K562 (cell line): ENCODE results near the gene UBE2O. TPM values are rescaled to one million over a fixed set of nuclear protein-coding genes. Genes with fewer than 3 reads are reported as not detected.
A peak's percentile ranks its signal among the peaks of the same experiment; 100 is the strongest.

Source experiments
- ARNT ChIP-seq, 2 experiments: fragments of 450-650 bp; IDR thresholded peaks; 2 replicates each; pipeline ENCODE4 v1.6.1; 2016; ENCODE audit warnings: mild to moderate bottlenecking in 1 of 2
- CBX2 ChIP-seq: fragments of 200-600 bp; sonication (generic); IDR thresholded peaks from one replicate; pipeline ENCODE4 v1.6.1; 2012; ENCODE audit warnings: mild to moderate bottlenecking, low read length, inconsistent platforms; ENCODE audit not compliant: insufficient read depth, poor library complexity, severe bottlenecking
- CREB1 ChIP-seq, 2 experiments: sonication (generic) in 1 of 2; formaldehyde crosslinking in 1 of 2; IDR thresholded peaks; 2 replicates each; pipeline versions ENCODE4 v1.6.1 to v1.8.0; 2012 to 2022; ENCODE audit warnings: inconsistent platforms in 1 of 2, mild to moderate bottlenecking in 1 of 2, missing genetic modification reagents in 1 of 2, moderate library complexity in 1 of 2
- FOS ChIP-seq: IDR thresholded peaks from 3 replicates; pipeline ENCODE4 v1.6.1; 2011; ENCODE audit not compliant: insufficient read length; ENCODE audit errors: extremely low read depth
- FOXJ3 ChIP-seq: sonication (generic); formaldehyde crosslinking; IDR thresholded peaks from 2 replicates; pipeline ENCODE4 v1.4.0; 2020; ENCODE audit warnings: mild to moderate bottlenecking, missing genetic modification reagents
- HDAC2 ChIP-seq: fragments of 450-650 bp; IDR thresholded peaks from 2 replicates; pipeline ENCODE4 v1.6.1; 2016; ENCODE audit warnings: mild to moderate bottlenecking
- KAT7 ChIP-seq: sonication (generic); formaldehyde crosslinking; IDR thresholded peaks from 2 replicates; pipeline ENCODE4 v1.8.0; 2022; ENCODE audit warnings: missing genetic modification reagents, mild to moderate bottlenecking, borderline replicate concordance
- LARP7 ChIP-seq: fragments of 450-650 bp; IDR thresholded peaks from 2 replicates; pipeline ENCODE4 v1.6.1; 2016
- MEF2D ChIP-seq: conservative IDR thresholded peaks from 2 replicates; pipeline ENCODE4 v1.6.1; 2016; ENCODE audit warnings: low read depth, missing genetic modification characterization, missing compliant biosample characterization
- PHF21A ChIP-seq: fragments of 450-650 bp; IDR thresholded peaks from 2 replicates; pipeline ENCODE4 v1.6.1; 2017; ENCODE audit warnings: low read depth, borderline replicate concordance
- POLR3G ChIP-seq: IDR thresholded peaks from 2 replicates; pipeline ENCODE4 v1.6.1; 2011; ENCODE audit not compliant: insufficient read length, insufficient replicate concordance; ENCODE audit errors: extremely low read depth
- SMARCA5 ChIP-seq: fragments of 450-650 bp; IDR thresholded peaks from 2 replicates; pipeline ENCODE4 v1.6.1; 2016
- SREBF2 ChIP-seq: sonication (generic); formaldehyde crosslinking; IDR thresholded peaks from 2 replicates; pipeline ENCODE4 v1.4.0; 2020; ENCODE audit warnings: mild to moderate bottlenecking, missing genetic modification reagents
- TAL1 ChIP-seq: fragments of 450-650 bp; IDR thresholded peaks from 2 replicates; pipeline ENCODE4 v1.6.1; 2016; ENCODE audit warnings: mild to moderate bottlenecking
- ZBED1 ChIP-seq: IDR thresholded peaks from 2 replicates; pipeline ENCODE4 v1.6.1; 2014
- ZFP30 ChIP-seq: fragments of 250-450 bp; sonication (Bioruptor Pico); IDR thresholded peaks from 2 replicates; pipeline ENCODE4 v1.8.0; 2022; ENCODE audit warnings: moderate library complexity, mild to moderate bottlenecking, inconsistent platforms, borderline replicate concordance
- ZNF12 ChIP-seq: sonication (generic); formaldehyde crosslinking; IDR thresholded peaks from 2 replicates; pipeline ENCODE4 v1.4.0; 2020; ENCODE audit warnings: mild to moderate bottlenecking, missing genetic modification reagents
- ZNF24 ChIP-seq: fragments of 450-650 bp; IDR thresholded peaks from 2 replicates; pipeline ENCODE4 v1.6.1; 2016
- ZNF830 ChIP-seq: fragments of 250-450 bp; sonication (Bioruptor Pico); IDR thresholded peaks from 2 replicates; pipeline ENCODE4 v1.5.0; 2021; ENCODE audit warnings: mild to moderate bottlenecking
- polyA plus RNA-seq, 8 experiments: library from polyadenylated mRNA; depleted of rRNA in 4 of 8; stranded (reverse) in 5 of 8; unstranded in 3 of 8; fragments of >200 nt; fragmentation: Nextera tagmentation in 2 of 8; fragmentation: Illumina TruSeq in 1 of 8; extraction: Ambion mirVana in 2 of 8; extraction: Trizol in 1 of 8; gene quantifications; 2 replicates each; pipeline versions ENCODE4 v1.2.1 to v1.2.3, GENCODE V29; 2011 to 2014; ENCODE audit warnings: inconsistent platforms in 1 of 8, missing spikeins in 1 of 8
- total RNA-seq, 7 experiments: library from RNA; depleted of rRNA in 6 of 7; stranded (reverse); fragments of >200 nt in 6 of 7; fragmentation: Illumina TruSeq in 2 of 7; extraction: Trizol in 2 of 7; gene quantifications; 2 replicates each; pipeline versions ENCODE4 v1.2.1 to v1.2.3, GENCODE V29; 2011 to 2021; ENCODE audit warnings: low replicate concordance in 1 of 7
- TF ChIP-seq, protein P1 (sequence below): fragments of 450-650 bp; formaldehyde crosslinking; IDR thresholded peaks from 2 replicates; pipeline ENCODE4 v1.4.0; 2020; ENCODE audit warnings: mild to moderate bottlenecking, moderate library complexity
- TF ChIP-seq, protein P2 (sequence below): fragments of 250-450 bp; sonication (Bioruptor Pico); IDR thresholded peaks from 2 replicates; pipeline ENCODE4 v1.4.0; 2020
- TF ChIP-seq, protein P3 (sequence below): fragments of 200-800 bp; sonication (Bioruptor generic); IDR thresholded peaks from 2 replicates; pipeline ENCODE4 v1.6.1; 2017; ENCODE audit warnings: missing genetic modification characterization, missing compliant biosample characterization
- TF ChIP-seq, protein P4 (sequence below): fragments of 250-450 bp; sonication (Bioruptor Pico); IDR thresholded peaks from 2 replicates; pipeline ENCODE4 v1.9.0; 2021; ENCODE audit warnings: mild to moderate bottlenecking
- TF ChIP-seq, protein P5 (sequence below): fragments of 450-650 bp; IDR thresholded peaks from one replicate; pipeline ENCODE4 v1.6.1; 2018; ENCODE audit warnings: mild to moderate bottlenecking, moderate library complexity; ENCODE audit not compliant: partially characterized antibody

UBE2O gene
- total and polyA plus RNA-seq, 9 of the 15 experiments (the other 6 are each of a cell fraction or from before 2014, with no cell fraction given), result 1.6 to 39.7 (median 13.3) TPM

DNA sequence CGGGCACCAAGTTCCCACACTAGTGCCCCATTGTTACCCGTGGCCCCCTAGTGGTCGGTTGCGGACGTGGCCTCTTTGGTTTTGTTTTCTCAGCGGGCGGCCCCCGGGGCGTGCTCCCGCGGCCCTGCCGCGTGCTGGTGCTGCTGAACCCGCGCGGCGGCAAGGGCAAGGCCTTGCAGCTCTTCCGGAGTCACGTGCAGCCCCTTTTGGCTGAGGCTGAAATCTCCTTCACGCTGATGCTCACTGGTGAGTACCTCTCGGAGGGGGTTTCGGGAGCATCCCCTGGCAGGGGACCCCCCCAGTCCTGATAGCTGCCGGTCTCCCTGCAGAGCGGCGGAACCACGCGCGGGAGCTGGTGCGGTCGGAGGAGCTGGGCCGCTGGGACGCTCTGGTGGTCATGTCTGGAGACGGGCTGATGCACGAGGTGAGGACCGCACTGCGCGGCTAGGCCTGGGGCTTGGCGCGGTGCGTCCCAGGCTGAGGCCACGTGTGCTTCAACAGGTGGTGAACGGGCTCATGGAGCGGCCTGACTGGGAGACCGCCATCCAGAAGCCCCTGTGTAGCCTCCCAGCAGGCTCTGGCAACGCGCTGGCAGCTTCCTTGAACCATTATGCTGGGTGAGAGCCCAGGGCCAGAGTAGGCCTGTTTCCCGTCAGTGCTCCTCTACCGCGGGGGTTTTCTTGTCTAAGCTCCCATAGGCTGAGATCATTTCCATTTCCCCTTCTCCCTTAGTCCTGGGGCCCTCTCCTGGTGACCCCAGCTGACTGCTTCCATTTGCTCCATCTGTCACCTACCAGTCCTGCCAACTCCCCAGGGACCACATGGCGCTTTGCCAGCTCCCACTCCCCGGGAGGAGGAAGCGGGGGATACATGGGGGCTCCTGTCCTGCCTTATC is 66.8 kb downstream of the UBE2O start (continued):
- TF ChIP-seq ARNT (IDR thresholded peaks at IDR 0.05), result no peak
- no peak for TF ChIP-seq POLR3G
- TF ChIP-seq HDAC2, result no peak; the same call in 1 of the 2 replicates
- no peak for TF ChIP-seq PHF21A
- TF ChIP-seq MEF2D (tag), result no peak
- TF ChIP-seq ZNF24, result no peak
- no peak for TF ChIP-seq FOXJ3
- 0 out of 2 replicates have a peak, but pooled peaks have one; percentile 11 for TF ChIP-seq CREB1 (IDR thresholded peaks at IDR 0.05)
- peak; percentile 54; the same call in 1 of the 2 replicates for TF ChIP-seq CREB1 (CRISPR knock-in tag; IDR thresholded peaks at IDR 0.05)
- TF ChIP-seq SREBF2, result no peak
- no peak for TF ChIP-seq FOS
- TF ChIP-seq ZFP30 (CRISPR knock-in tag), result no peak
- no peak for TF ChIP-seq KAT7
- TF ChIP-seq, protein P1, sequence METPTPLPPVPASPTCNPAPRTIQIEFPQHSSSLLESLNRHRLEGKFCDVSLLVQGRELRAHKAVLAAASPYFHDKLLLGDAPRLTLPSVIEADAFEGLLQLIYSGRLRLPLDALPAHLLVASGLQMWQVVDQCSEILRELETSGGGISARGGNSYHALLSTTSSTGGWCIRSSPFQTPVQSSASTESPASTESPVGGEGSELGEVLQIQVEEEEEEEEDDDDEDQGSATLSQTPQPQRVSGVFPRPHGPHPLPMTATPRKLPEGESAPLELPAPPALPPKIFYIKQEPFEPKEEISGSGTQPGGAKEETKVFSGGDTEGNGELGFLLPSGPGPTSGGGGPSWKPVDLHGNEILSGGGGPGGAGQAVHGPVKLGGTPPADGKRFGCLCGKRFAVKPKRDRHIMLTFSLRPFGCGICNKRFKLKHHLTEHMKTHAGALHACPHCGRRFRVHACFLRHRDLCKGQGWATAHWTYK, result no peak; the same call in 1 of the 2 replicates
- TF ChIP-seq, protein P2, sequence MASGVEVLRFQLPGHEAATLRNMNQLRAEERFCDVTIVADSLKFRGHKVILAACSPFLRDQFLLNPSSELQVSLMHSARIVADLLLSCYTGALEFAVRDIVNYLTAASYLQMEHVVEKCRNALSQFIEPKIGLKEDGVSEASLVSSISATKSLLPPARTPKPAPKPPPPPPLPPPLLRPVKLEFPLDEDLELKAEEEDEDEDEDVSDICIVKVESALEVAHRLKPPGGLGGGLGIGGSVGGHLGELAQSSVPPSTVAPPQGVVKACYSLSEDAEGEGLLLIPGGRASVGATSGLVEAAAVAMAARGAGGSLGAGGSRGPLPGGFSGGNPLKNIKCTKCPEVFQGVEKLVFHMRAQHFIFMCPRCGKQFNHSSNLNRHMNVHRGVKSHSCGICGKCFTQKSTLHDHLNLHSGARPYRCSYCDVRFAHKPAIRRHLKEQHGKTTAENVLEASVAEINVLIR (CRISPR knock-in tag), result no peak
- TF ChIP-seq LARP7, result no peak
- no peak for TF ChIP-seq ZNF830 (CRISPR knock-in tag)
- TF ChIP-seq SMARCA5, result no peak
- TF ChIP-seq TAL1, result no peak
- TF ChIP-seq, protein P3, sequence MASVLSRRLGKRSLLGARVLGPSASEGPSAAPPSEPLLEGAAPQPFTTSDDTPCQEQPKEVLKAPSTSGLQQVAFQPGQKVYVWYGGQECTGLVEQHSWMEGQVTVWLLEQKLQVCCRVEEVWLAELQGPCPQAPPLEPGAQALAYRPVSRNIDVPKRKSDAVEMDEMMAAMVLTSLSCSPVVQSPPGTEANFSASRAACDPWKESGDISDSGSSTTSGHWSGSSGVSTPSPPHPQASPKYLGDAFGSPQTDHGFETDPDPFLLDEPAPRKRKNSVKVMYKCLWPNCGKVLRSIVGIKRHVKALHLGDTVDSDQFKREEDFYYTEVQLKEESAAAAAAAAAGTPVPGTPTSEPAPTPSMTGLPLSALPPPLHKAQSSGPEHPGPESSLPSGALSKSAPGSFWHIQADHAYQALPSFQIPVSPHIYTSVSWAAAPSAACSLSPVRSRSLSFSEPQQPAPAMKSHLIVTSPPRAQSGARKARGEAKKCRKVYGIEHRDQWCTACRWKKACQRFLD (CRISPR knock-in tag), result peak; percentile 69; the same call in 1 of the 2 replicates
- TF ChIP-seq, protein P4, sequence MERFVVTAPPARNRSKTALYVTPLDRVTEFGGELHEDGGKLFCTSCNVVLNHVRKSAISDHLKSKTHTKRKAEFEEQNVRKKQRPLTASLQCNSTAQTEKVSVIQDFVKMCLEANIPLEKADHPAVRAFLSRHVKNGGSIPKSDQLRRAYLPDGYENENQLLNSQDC (CRISPR knock-in tag), result no peak
- TF ChIP-seq CBX2, result no peak
- no peak for TF ChIP-seq ZNF12 (CRISPR knock-in tag)
- 0 out of 2 replicates have a peak, but pooled peaks have one; percentile 37 for TF ChIP-seq ZBED1
- TF ChIP-seq, protein P5, sequence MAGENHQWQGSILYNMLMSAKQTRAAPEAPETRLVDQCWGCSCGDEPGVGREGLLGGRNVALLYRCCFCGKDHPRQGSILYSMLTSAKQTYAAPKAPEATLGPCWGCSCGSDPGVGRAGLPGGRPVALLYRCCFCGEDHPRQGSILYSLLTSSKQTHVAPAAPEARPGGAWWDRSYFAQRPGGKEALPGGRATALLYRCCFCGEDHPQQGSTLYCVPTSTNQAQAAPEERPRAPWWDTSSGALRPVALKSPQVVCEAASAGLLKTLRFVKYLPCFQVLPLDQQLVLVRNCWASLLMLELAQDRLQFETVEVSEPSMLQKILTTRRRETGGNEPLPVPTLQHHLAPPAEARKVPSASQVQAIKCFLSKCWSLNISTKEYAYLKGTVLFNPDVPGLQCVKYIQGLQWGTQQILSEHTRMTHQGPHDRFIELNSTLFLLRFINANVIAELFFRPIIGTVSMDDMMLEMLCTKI, result no peak
